ENCODE data around the gene TEDC1.
"Not testable (repeated sequence)": the region's sequence is repeated elsewhere in the genome, so short reads cannot be mapped to it uniquely, and the experiment has no call there.

The TEDC1 gene

DNA sequence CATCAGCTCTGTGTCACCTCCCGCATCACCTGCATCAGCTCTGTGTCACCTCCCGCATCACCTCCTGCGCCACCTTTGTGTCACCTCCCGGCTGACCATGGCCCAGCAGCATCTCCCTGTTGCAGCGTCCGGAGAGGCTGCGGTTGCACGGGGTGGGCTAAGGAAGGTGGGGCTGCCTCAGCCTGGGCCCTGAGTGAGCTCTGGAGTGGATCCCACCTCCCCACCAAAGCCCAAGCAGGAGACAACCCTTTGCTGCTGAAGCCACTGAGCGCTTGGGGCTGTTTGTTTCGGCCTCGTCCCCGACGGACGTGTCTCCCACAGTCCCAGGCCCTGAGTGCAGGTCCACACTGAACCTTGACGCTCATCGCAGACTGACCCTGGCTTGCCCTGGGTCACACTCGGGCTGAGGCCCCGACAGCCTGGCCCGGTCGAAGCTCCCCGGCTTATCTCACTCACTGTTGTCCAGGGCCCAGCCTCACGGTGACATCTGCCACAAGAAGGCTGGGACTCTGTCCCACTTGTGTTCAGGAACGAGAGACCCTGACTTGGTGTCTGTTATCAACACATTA is 47.5 kb downstream of the TEDC1 start:
- Histone ChIP-seq H3K36me3 (ENCODE audit: control insufficient read depth, insufficient read depth, low read length) (no peaks in the 10 kb centered on the region), H3K27me3 (ENCODE audit: control insufficient read depth, insufficient read depth, low read length) (peaks cover 6% of the 10 kb centered on the region; the same call in 1 of the 2 replicates), H3K4me3 (ENCODE audit: low read depth, low read length) (no peak overlapping the region), H3K4me1 (ENCODE audit: control insufficient read depth, insufficient read depth, low read length) (no peaks in the 10 kb centered on the region), H3K9ac (ENCODE audit: low read length) (no peak overlapping the region), H3K27ac (ENCODE audit: low read depth, low read length) (no peak overlapping the region), H3K9me3 (ENCODE audit: control insufficient read depth, insufficient read depth, low read depth, low read length) (peaks cover 38% of the 10 kb centered on the region)

DNA sequence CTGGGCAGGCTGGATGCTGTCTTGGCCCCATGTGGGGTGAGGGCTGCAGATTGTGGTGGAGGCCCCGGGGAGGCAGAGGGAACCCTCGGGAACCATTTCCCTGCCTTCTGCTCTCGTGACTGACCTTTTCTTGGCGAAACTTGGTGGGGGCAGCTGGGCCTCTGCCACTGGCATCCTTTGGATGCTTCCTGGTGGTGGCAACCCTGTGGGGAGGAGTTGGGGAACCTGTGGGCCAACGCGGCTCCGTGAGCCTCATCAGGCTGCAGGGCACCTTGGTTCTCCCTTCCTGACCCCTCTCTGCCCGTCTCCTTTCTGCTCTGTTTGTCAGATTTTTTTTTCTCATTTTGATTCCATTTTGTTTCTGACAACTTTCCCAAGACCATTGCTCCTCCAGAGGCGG is 49.8 kb downstream of the TEDC1 start:
- H3K36me3 ChIP-seq (ENCODE audit: control insufficient read depth, insufficient read depth, low read length) = no peaks in the 10 kb centered on the region
- H3K27ac ChIP-seq (ENCODE audit: low read depth, low read length) = no peak overlapping the region
- H3K9me3 ChIP-seq (ENCODE audit: control insufficient read depth, insufficient read depth, low read depth, low read length) = peaks cover 48% of the 10 kb centered on the region
- H3K9ac ChIP-seq (ENCODE audit: low read length) = no peak overlapping the region
- H3K27me3 ChIP-seq (ENCODE audit: control insufficient read depth, insufficient read depth, low read length) = peaks cover 6% of the 10 kb centered on the region; the same call in 1 of the 2 replicates
- no peak overlapping the region for H3K4me3 ChIP-seq (ENCODE audit: low read depth, low read length)
- H3K4me1 ChIP-seq (ENCODE audit: control insufficient read depth, insufficient read depth, low read length) = no peaks in the 10 kb centered on the region

DNA sequence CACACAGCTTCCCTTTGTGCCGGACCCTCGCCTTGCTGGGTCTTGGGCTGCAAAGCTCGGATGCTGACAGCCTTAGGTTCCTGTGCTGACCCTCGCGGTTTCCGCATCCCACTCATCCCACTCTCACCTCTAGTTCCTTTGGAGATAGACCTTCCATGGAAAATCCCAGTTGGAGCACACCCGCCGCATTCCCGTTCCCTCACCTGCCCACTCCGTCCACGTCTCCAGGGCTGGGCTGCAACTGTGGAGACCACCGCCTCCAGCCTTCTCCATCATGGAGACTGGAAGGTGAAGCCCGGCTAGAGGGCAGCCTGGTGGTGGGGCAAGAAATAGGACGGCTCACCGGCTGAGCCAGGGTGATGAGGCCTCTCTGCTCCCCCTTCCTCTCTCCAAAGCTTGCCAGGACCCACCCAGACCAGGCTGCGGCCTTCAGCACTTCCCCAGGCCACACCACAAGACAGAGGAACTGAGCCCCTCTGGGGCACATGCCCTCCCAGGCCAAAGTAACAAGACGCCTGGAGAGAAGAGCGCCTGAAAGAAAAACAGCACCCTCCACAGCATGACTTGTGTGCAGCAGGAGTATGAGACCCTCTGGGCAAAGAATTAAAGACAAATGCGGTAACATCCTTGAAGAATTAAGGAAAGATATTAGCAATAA is 50.3 kb downstream of the TEDC1 start:
- Histone ChIP-seq H3K4me3 (ENCODE audit: low read depth, low read length) (no peak overlapping the region), H3K27ac (ENCODE audit: low read depth, low read length) (no peak overlapping the region), H3K4me1 (ENCODE audit: control insufficient read depth, insufficient read depth, low read length) (no peaks in the 10 kb centered on the region), H3K36me3 (ENCODE audit: control insufficient read depth, insufficient read depth, low read length) (no peaks in the 10 kb centered on the region), H3K27me3 (ENCODE audit: control insufficient read depth, insufficient read depth, low read length) (peaks cover 6% of the 10 kb centered on the region; the same call in 1 of the 2 replicates), H3K9me3 (ENCODE audit: control insufficient read depth, insufficient read depth, low read depth, low read length) (peaks cover 44% of the 10 kb centered on the region), H3K9ac (ENCODE audit: low read length) (no peak overlapping the region)

DNA sequence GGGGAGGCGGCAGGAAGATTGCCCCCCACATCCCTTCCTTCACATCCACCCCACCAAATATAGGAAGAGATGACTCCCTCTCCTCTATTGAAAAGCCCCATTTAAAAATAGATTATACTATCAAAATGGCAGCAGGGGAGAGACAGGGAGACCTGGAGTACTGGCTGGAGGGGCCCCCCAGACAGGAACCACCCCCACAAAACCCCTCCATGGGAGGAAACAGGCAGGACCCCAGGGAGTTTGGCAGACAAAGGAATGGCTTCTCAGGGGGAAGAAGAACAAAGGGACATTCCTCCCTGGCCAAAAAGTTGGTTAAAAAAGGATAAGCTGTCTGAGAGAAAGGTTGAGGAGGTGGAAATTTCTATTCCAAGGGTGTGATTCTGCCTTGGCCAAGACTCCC is 54.6 kb downstream of the TEDC1 start:
- not testable (repeated sequence) for H3K27ac ChIP-seq (ENCODE audit: low read depth, low read length); H3K9ac ChIP-seq (ENCODE audit: low read length); H3K27me3 ChIP-seq (ENCODE audit: control insufficient read depth, insufficient read depth, low read length); H3K4me1 ChIP-seq (ENCODE audit: control insufficient read depth, insufficient read depth, low read length); H3K4me3 ChIP-seq (ENCODE audit: low read depth, low read length); H3K36me3 ChIP-seq (ENCODE audit: control insufficient read depth, insufficient read depth, low read length)
- peaks cover 47% of the 10 kb centered on the region for H3K9me3 ChIP-seq (ENCODE audit: control insufficient read depth, insufficient read depth, low read depth, low read length)

DNA sequence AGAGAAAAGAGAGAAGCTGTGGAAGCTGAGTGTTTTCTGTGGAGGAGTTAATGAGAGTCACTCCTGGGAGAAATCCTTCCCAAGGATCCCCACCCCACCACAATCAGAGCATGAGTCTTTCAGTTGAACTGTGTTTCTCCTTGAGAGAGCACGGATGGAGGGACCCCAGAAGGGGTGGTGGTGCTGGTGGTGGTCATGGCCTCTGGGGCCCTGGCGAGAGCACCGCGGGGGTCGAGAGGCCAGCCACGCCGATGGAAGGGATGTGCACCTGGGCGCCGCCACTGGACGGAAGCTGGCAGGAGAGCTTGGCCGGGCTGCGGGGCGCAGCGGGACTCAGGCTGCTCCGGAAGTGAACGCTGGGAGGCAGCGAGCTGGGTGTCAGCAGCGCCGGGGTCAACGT is 55.4 kb downstream of the TEDC1 start:
- not testable (repeated sequence) for H3K27ac ChIP-seq (ENCODE audit: low read depth, low read length); H3K36me3 ChIP-seq (ENCODE audit: control insufficient read depth, insufficient read depth, low read length); H3K27me3 ChIP-seq (ENCODE audit: control insufficient read depth, insufficient read depth, low read length); H3K4me1 ChIP-seq (ENCODE audit: control insufficient read depth, insufficient read depth, low read length); H3K9ac ChIP-seq (ENCODE audit: low read length); H3K4me3 ChIP-seq (ENCODE audit: low read depth, low read length)
- peaks cover 43% of the 10 kb centered on the region for H3K9me3 ChIP-seq (ENCODE audit: control insufficient read depth, insufficient read depth, low read depth, low read length)

DNA sequence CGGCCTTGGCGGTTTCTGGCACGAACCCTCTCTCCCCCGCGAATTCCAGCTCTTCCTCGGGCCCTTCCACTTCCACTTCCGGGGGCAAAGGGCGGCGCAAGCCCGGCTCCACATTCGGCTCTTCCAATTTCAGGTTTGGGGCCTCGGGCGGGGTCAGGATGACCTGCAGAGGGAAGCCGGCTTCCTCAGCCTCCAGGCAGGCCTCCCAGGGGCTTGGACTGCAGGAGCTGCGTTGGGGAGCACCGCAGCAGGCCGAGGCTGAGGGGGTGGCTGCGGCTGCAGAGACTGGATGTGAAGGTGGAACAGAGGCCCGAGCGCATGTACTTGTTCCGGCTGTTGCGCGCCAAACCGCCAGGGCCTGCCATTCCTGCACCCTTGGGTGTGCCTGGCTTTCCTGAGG is 56.0 kb downstream of the TEDC1 start:
- H3K9ac ChIP-seq (ENCODE audit: low read length); H3K36me3 ChIP-seq (ENCODE audit: control insufficient read depth, insufficient read depth, low read length); H3K27ac ChIP-seq (ENCODE audit: low read depth, low read length); H3K4me3 ChIP-seq (ENCODE audit: low read depth, low read length); H3K27me3 ChIP-seq (ENCODE audit: control insufficient read depth, insufficient read depth, low read length); H3K4me1 ChIP-seq (ENCODE audit: control insufficient read depth, insufficient read depth, low read length): not testable (repeated sequence)
- peaks cover 41% of the 10 kb centered on the region for H3K9me3 ChIP-seq (ENCODE audit: control insufficient read depth, insufficient read depth, low read depth, low read length)

DNA sequence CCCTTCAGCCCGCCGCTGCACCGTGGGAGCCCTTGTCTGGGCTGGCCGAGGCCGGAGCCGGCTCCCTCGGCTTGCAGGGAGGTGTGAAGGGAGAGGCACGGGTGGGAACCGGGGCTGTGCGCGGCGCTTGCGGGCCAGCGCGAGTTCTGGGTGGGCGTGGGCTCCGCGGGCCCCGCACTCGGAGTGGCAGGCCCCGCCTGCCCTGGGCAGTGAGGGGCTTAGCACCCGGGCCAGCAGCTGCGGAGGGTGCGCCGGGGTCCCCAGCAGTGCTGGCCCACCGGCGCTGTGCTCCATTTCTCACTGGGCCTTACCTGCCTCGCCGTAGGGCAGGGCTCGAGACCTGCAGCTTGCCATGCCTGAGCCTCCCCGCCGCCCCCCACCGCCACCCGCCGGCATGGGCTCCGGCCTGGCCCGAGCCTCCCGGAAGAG is 56.7 kb downstream of the TEDC1 start:
- Histone ChIP-seq H3K36me3 (ENCODE audit: control insufficient read depth, insufficient read depth, low read length) (no peaks in the 10 kb centered on the region), H3K9me3 (ENCODE audit: control insufficient read depth, insufficient read depth, low read depth, low read length) (peaks cover 45% of the 10 kb centered on the region), H3K4me1 (ENCODE audit: control insufficient read depth, insufficient read depth, low read length) (no peaks in the 10 kb centered on the region), H3K27ac (ENCODE audit: low read depth, low read length) (no peak overlapping the region), H3K4me3 (ENCODE audit: low read depth, low read length) (no peak overlapping the region), H3K9ac (ENCODE audit: low read length) (no peak overlapping the region), H3K27me3 (ENCODE audit: control insufficient read depth, insufficient read depth, low read length) (no peaks in the 10 kb centered on the region)

All from HUES6 (cell line).